Fibroblast of pulmonary artery (primary cell): Measurements from ENCODE around the gene PIF1.

ENCODE experiments used
- DNase-seq: peaks from one replicate; pipeline ENCODE4 v3.0.0-alpha.2; 2010; ENCODE audit warnings: low read depth
- H3K4me3 ChIP-seq: replicated peaks from 2 replicates; pipeline ENCODE4 v1.5.1; 2011; ENCODE audit warnings: low read depth, mild to moderate bottlenecking, control low read depth, low read length, moderate library complexity
- TF ChIP-seq, protein P1 (sequence below): IDR thresholded peaks from 2 replicates; pipeline ENCODE4 v1.5.1; 2011; ENCODE audit warnings: mild to moderate bottlenecking, control low read depth, low read length, inconsistent platforms; ENCODE audit errors: missing control alignments

PIF1 gene

DNA sequence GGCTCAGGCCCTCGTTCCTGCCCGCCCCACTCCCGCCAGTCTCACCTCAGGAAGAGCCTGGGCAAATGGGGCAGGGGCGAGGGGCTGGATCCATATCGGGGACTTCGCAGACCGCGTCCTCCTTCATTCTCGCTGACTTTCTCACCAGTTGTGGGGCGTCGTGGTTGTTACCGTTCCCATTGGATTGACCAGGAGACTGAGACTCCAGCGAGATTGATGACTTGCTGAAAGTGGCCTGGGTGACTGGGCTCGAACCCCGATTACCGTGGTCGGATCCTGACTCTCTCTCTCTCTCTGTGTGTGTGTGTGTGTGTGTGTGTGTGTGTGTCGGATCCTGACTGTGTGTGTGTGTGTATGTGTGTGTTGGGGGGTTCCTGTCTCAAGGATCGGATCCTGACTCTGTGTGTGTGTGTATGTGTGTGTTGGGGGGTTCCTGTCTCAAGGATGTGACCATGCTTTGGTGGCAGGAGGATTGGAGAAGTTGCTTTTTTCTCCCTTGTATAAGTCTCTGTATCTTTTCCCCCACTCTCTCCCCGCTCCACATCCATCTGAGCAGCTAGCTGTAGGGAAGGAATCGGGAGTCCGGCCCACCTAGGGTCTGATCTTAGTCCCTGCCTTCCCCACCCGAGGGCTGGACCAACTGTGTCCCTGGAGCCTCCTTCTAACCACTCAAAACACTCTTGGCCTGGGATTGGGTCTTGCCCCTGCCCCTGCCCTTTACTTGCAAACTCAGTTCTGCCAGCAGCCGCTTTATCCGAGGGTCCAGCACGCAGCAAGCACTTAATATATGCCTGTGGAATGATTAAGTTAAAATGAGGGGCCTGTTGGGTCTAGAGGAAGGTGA lies 16.9 kb upstream of the PIF1 start:
- peak; percentile 49 for DNase-seq
- H3K4me3 ChIP-seq = peak overlapping the region; percentile 97
- TF ChIP-seq, protein P1, sequence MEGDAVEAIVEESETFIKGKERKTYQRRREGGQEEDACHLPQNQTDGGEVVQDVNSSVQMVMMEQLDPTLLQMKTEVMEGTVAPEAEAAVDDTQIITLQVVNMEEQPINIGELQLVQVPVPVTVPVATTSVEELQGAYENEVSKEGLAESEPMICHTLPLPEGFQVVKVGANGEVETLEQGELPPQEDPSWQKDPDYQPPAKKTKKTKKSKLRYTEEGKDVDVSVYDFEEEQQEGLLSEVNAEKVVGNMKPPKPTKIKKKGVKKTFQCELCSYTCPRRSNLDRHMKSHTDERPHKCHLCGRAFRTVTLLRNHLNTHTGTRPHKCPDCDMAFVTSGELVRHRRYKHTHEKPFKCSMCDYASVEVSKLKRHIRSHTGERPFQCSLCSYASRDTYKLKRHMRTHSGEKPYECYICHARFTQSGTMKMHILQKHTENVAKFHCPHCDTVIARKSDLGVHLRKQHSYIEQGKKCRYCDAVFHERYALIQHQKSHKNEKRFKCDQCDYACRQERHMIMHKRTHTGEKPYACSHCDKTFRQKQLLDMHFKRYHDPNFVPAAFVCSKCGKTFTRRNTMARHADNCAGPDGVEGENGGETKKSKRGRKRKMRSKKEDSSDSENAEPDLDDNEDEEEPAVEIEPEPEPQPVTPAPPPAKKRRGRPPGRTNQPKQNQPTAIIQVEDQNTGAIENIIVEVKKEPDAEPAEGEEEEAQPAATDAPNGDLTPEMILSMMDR = no peak

DNA sequence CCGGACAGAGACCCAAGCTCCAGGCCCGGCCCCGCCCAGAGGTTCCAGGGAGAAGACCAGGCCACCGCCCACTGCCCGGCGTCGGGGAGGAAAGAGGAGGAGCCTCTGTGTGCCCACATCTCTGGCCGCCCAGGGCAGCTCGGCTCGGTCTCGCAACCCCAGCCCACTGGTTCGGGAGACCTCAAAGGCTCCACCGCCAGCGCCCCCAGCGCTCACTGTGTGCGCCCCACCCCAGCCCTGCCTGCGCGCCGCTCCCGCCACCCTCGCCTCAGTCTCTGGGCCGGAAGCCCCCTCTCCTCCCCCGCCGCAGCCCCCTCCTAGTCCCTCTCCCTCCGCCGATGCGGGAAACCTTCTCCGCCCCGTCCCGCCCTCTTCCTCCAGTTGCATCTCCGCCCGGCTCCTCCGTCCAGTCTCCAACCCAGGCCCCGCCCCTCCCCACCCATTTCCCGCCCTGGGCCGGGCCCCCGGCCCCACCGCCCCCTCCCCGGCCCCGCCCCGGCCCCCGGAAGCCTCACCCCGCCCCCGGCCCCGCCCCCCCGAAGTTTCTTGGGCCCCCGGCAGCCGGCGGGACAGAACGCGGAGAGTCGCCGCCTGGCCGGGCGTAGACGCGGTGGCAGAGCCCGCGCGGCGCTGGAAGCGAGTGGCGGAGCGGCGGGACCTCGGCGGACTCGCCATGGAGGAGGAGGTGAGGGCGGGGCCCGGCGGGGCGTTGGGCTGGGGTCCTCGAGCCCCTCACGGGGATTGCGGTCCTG lies 16.1 kb upstream of the PIF1 start, which contains the start of gene PLEKHO2:
PLEKHO2 (plus strand) TSS at position 572 of the 752 bp plus-strand sequence; CDS start at position 674, 102 bp downstream.
- H3K4me3 ChIP-seq = peak within 1 kb of the TSS; percentile 97
- TF ChIP-seq, protein P1 = peak; percentile 5
- DNase-seq = peak; percentile 96

DNA sequence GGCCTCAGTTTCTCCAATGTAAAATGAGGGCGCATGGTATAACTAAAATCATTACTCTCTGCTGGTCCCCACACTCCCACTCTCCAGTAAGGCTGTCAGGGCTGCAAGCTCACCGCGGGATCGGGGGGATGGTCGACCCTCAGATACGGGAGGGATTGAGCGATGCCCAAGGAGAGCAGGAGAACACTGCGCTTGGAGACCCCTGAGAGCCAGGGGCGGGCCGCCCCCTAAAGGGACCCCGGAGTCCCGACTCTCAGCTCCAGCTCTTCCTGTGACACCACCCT lies 15.6 kb upstream of the PIF1 start:
- no peak for DNase-seq
- TF ChIP-seq, protein P1 = no peak
- H3K4me3 ChIP-seq = peak overlapping the region; percentile 57

DNA sequence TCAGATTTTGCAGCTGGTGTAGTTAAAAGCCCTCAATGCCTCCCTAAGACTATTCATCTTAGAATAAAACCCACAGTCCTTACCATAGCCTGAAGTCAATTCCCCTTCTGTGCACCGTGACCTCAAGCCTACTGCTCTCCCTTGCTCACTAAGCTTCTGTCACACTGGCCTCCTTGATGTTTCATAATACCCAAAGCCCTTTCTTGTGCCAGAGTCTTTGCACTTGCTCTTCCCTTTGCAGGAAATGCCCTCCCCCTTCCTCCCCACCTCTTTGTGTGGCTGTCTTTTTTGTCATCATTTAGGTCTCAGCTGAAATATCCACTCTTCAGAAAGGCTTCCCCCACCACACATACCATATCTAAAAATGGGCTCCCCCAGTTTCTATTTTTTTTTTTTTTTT lies 12.1 kb upstream of the PIF1 start:
- no peak for DNase-seq
- H3K4me3 ChIP-seq = no peak overlapping the region
- TF ChIP-seq, protein P1 = no peak

DNA sequence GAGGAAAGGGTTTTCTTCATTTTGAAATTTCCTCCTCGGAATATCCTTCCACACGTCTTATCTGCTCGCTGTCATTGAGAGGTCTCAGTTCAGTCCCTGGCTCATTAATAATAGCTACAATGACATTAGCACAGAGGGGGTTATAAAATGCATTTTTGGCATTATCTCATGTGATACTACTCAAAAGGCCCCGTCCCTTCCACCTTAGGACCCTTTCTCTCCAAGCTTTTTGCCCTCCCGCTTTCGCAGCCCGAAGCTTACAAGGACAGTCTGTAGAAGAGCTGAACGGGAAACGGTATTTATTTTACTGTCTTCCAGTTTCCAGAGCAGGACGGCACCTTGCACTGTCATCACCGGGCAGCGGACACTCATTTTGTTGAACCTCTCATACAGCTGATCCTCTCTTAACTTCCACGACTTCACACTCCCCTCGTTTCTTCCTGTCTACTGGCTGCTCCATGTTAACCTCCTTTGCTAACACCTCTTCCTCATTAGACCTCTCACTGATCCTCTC lies 10.6 kb upstream of the PIF1 start:
- no peak for DNase-seq
- TF ChIP-seq, protein P1 = no peak
- H3K4me3 ChIP-seq = peak overlapping the region; percentile 28

DNA sequence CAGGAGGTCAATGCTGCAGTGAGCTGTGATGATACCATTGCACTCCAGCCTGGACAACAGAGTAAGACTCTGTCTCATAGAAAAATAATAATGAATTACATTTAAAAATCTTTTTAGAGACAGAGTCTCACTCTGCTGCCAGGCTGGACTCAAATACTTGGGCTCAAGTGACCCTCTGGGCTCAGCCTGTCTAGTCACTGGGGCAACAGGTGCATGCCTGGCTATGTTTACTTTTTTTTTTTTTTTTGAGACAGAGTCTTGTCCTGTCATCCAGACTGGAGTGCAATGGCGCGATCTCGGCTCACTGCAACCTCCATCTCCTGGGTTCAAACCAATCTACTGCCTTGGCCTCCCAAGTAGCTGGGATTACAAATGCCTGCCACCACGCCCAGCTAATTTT lies 8.2 kb upstream of the PIF1 start:
- no peak overlapping the region for H3K4me3 ChIP-seq
- no peak for DNase-seq
- TF ChIP-seq, protein P1 = no peak
